Kidney (tissue), 14 donors: ENCODE measurements around the gene FCRL1. TPM values are rescaled to one million over a fixed set of nuclear protein-coding genes. Genes with fewer than 3 reads are reported as not detected.

ENCODE experiments used
- DNase-seq, 5 donors: peaks; one replicate each; pipeline ENCODE4 v3.0.0-alpha.2; 2013 to 2020
- FAIRE-seq: peaks from 2 replicates; lab custom pipeline; 2012; peaks lifted over from hg19 to GRCh38; lab: Jason Lieb, UNC
- H3K27ac ChIP-seq, 2 donors: one replicate each; pipeline ENCODE4 v1.7.0; 2013; ENCODE audit warnings: low read depth in 2 of 2, low read length in 2 of 2, inconsistent platforms in 1 of 2
- H3K27me3 ChIP-seq: one replicate; pipeline ENCODE4 v1.7.1; 2013; ENCODE audit warnings: low read length, inconsistent platforms; ENCODE audit not compliant: control insufficient read depth, insufficient read depth
- H3K36me3 ChIP-seq, 3 donors: one replicate each; pipeline versions ENCODE4 v1.7.0 to v1.7.1; 2013; ENCODE audit warnings: low read length in 3 of 3, control low read depth in 1 of 3, inconsistent platforms in 1 of 3; ENCODE audit not compliant: insufficient read depth in 3 of 3, control insufficient read depth in 2 of 3
- H3K4me1 ChIP-seq, 3 donors: one replicate each; pipeline versions ENCODE4 v1.7.0 to v1.7.1; 2013; ENCODE audit warnings: low read length in 3 of 3, inconsistent platforms in 1 of 3, low read depth in 1 of 3; ENCODE audit not compliant: control insufficient read depth in 2 of 3, insufficient read depth in 2 of 3
- H3K4me3 ChIP-seq, 3 donors: one replicate each; pipeline versions ENCODE4 v1.7.0 to v1.8.1; 2013; ENCODE audit warnings: low read length in 3 of 3, control low read depth in 1 of 3, inconsistent platforms in 1 of 3
- H3K9ac ChIP-seq, 3 donors: one replicate each; pipeline versions ENCODE4 v1.7.0 to v1.7.1; 2013; ENCODE audit warnings: low read length in 3 of 3, control low read depth in 1 of 3, inconsistent platforms in 1 of 3
- H3K9me3 ChIP-seq, 3 donors: one replicate each; pipeline versions ENCODE4 v1.7.0 to v1.7.1; 2013; ENCODE audit warnings: low read length in 3 of 3, control low read depth in 1 of 3, inconsistent platforms in 1 of 3; ENCODE audit not compliant: control insufficient read depth in 2 of 3, insufficient read depth in 1 of 3
- intact Hi-C: fragments of 100-400 bp; cut with DNase I; formaldehyde crosslinking; loops from one replicate; pipeline ENCODE4 v1.11.1; 2022
- polyA plus RNA-seq: library from polyadenylated mRNA; stranded (reverse); fragments of 350-450 nt; fragmentation: Illumina TruSeq; extraction: RNeasy Lipid Tissue Mini Kit (QIAGEN cat#74804); gene quantifications from one replicate; pipeline ENCODE4 v1.2.3, GENCODE V29; 2014; ENCODE audit warnings: low read depth, low replicate concordance; ENCODE audit not compliant: insufficient read depth
- total RNA-seq: library from RNA; stranded (reverse); fragmentation: NEBNext Ultra II Directional; extraction: Animal tissue kit (Norgen Biotek cat#: 25700); gene quantifications from one replicate; pipeline ENCODE4 v1.2.1, GENCODE V29; 2021
- TF ChIP-seq, protein P1 (sequence below): IDR thresholded peaks from 3 replicates; pipeline ENCODE4 v1.5.1; 2012; ENCODE audit warnings: mild to moderate bottlenecking, moderate library complexity, borderline replicate concordance; ENCODE audit not compliant: insufficient read depth; ENCODE audit errors: extremely low read depth
- donor health status: control.
- donor health status: control.
- donor health status: control.
- donor health status: control.
- donor health status: control.
- donor health status: DM: yes; HTN: yes; CAD: no.
- donor health status: Normal renal cell carcinoma (clear cell type).

The FCRL1 gene
- total and polyA plus RNA-seq, 2 donors from 2014 or later = 5.7 TPM; not detected in 1

DNA sequence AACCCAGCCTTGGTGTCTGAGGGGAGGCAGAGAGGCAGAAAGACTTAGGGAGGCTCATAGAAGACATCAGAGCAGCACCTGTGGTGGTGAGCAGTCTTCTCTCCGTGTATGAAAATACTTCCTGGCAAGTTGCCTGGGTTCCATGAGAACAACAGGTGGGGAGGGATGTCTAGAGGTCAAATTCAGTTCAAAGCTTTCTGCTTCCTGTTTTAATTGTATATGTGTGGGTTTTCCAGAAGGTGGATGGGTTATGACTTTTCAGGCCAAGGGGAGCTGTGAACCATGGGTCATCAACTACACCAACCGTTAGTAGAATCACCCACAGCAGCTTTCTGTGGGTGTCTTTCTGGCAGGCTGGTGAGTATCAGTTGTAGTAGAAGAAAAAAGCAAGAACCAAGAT is 38.9 kb downstream of the FCRL1 start:
- FAIRE-seq = no peak
- TF ChIP-seq, protein P1, sequence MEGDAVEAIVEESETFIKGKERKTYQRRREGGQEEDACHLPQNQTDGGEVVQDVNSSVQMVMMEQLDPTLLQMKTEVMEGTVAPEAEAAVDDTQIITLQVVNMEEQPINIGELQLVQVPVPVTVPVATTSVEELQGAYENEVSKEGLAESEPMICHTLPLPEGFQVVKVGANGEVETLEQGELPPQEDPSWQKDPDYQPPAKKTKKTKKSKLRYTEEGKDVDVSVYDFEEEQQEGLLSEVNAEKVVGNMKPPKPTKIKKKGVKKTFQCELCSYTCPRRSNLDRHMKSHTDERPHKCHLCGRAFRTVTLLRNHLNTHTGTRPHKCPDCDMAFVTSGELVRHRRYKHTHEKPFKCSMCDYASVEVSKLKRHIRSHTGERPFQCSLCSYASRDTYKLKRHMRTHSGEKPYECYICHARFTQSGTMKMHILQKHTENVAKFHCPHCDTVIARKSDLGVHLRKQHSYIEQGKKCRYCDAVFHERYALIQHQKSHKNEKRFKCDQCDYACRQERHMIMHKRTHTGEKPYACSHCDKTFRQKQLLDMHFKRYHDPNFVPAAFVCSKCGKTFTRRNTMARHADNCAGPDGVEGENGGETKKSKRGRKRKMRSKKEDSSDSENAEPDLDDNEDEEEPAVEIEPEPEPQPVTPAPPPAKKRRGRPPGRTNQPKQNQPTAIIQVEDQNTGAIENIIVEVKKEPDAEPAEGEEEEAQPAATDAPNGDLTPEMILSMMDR = no peak

DNA sequence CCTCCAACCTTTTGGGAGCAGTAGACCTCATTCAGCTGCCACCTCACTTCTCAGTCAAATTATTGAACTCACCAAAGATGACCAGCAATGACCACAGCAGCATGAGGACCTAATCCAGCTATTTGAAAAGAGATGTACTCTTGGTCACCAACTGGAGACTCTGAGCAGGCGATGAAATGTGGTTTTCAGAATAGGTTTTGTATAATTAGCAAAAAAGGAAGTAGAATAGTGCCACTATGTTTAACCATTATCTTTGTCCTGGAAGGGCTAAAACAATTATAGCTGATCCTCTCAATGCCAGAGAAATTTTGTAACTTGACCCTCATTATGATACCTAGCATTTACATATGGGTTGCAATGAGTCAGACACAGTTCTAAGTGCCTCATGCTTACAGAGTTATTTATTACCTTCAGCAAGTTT is 42.9 kb downstream of the FCRL1 start, which contains the start of gene FCRL2:
TSS of gene FCRL2 (minus strand) at position 162 of the 421 bp plus-strand sequence. CDS start at position 103, 59 bp downstream.
- DNase-seq (no peak), FAIRE-seq (no peak)
- intact Hi-C loops = no loop called here
- Histone ChIP-seq H3K4me3 (no peak within 1 kb of the TSS), H3K9ac (no peak within 1 kb of the TSS), H3K4me1 (no peaks in the 10 kb centered on the region), H3K9me3 (no peaks in the 10 kb centered on the region), H3K27me3 (no peaks in the 10 kb centered on the region), H3K36me3 (no peaks in the 10 kb centered on the region), H3K27ac (no peak within 1 kb of the TSS)
- TF ChIP-seq, protein P1 = no peak

More for the DNA sequence above, 38.9 kb downstream of the FCRL1 start:
- Histone ChIP-seq H3K36me3 (no peaks in the 10 kb centered on the region), H3K9me3 (no peaks in the 10 kb centered on the region), H3K4me1 (no peaks in the 10 kb centered on the region), H3K4me3 (no peak overlapping the region), H3K9ac (no peak overlapping the region), H3K27me3 (no peaks in the 10 kb centered on the region), H3K27ac (no peak overlapping the region)
- intact Hi-C loops = no loop called here
- DNase-seq = no peak

DNA sequence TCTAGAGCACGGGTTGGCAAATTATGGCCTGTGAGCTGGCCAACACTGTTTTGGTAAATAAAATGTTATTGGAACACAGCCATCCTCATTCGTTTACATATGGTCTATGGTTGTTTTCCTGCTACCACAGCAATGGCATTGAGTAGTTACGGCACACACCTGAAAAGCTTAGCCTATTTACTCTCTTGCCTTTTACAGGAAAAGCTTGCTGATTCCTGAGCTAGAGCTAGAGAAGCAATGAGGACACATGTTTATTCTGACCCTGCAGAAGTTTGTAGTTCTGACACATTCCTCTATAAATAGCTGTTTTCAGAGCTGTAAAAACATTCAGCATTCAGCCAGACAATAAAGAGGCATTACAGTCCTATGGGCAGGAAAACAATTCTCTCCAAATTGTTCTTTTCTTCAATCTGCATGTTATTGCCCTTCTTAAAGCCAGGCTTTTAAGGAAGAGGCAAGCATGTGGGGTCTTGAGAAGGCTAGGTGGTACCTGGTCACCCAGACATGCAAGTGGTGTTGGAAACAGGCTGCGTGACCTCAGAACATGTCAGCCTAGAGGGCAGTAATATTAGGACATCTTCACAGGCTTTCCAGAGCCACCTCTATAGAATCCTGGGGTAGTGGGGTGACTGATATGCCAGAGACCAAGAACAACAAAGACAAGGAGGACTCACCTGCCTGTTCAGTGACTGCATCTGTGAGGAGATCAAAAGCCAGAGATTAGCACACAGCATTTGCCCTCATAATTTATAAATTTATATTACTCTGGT is 44.6 kb downstream of the FCRL1 start:
- intact Hi-C loops = no loop called here
- TF ChIP-seq, protein P1 = no peak
- Histone ChIP-seq H3K36me3 (no peaks in the 10 kb centered on the region), H3K27me3 (no peaks in the 10 kb centered on the region), H3K4me1 (no peaks in the 10 kb centered on the region), H3K27ac (no peak overlapping the region), H3K9ac (no peak overlapping the region), H3K9me3 (no peaks in the 10 kb centered on the region), H3K4me3 (no peak overlapping the region)
- FAIRE-seq (no peak), DNase-seq (no peak)
